NOMO-1 treated with dmso at 0.1 percent for 144 hours (cell line): Measurements from ENCODE around the gene GID4.
"Not testable (repeated sequence)": the region's sequence is repeated elsewhere in the genome, so short reads cannot be mapped to it uniquely, and the experiment has no call there.

Experiments used
- DNase-seq: peaks from one replicate; lab custom pipeline; 2025; ENCODE audit not compliant: unreplicated experiment; lab: John Stamatoyannopoulos, UW

The GID4 gene

GRCh38 chr17:18038861-18039534 is at the start of gene GID4, which contains the start of gene ATPAF2:
TSS of gene GID4 (plus strand) at chr17:18039408. CDS start at chr17:18039465, 57 bp downstream.
TSS of gene ATPAF2 (minus strand) at chr17:18039168. CDS start at chr17:18039013, 155 bp downstream.
- peak; percentile 99 for DNase-seq

- DNase-seq = no peak
Observed at GRCh38 chr17:17989618-17990017, 49.6 kb upstream of the GID4 start.

GRCh38 chr17:17990282-17990681 is 48.9 kb upstream of the GID4 start:
- DNase-seq = no peak

- no peak for DNase-seq
Observed at GRCh38 chr17:17993366-17993765, 45.8 kb upstream of the GID4 start.

GRCh38 chr17:17993852-17994251 is 45.4 kb upstream of the GID4 start:
- DNase-seq = no peak

- DNase-seq = no peak
Observed at GRCh38 chr17:17994271-17995069, 44.7 kb upstream of the GID4 start.

- DNase-seq = not testable (repeated sequence)
Observed at GRCh38 chr17:17995887-17996286, 43.3 kb upstream of the GID4 start.

GRCh38 chr17:17998934-17999333 is 40.3 kb upstream of the GID4 start:
- DNase-seq = no peak

- no peak for DNase-seq
Observed at GRCh38 chr17:17999364-18000029, 39.7 kb upstream of the GID4 start.

- no peak for DNase-seq
Observed at GRCh38 chr17:18000030-18000408, 39.2 kb upstream of the GID4 start.

- DNase-seq = no peak
Observed at GRCh38 chr17:18002171-18002570, 37.0 kb upstream of the GID4 start.

GRCh38 chr17:18004345-18004744 is 34.9 kb upstream of the GID4 start:
- DNase-seq = no peak

- no peak for DNase-seq
Observed at GRCh38 chr17:18004884-18005305, 34.3 kb upstream of the GID4 start.

- DNase-seq = no peak
Observed at GRCh38 chr17:18005496-18005895, 33.7 kb upstream of the GID4 start.

- DNase-seq = no peak
Observed at GRCh38 chr17:18006495-18007239, 32.5 kb upstream of the GID4 start.

- no peak for DNase-seq
Observed at GRCh38 chr17:18008496-18009268, 30.5 kb upstream of the GID4 start.

GRCh38 chr17:18009609-18010420 is 29.4 kb upstream of the GID4 start:
- no peak for DNase-seq

- no peak for DNase-seq
Observed at GRCh38 chr17:18011286-18011685, 27.9 kb upstream of the GID4 start.

- no peak for DNase-seq
Observed at GRCh38 chr17:18014006-18014405, 25.2 kb upstream of the GID4 start.

GRCh38 chr17:18015593-18015992 is 23.6 kb upstream of the GID4 start:
- DNase-seq = no peak
